Measurements from ENCODE around the gene GREB1.
A peak's percentile ranks its signal among the peaks of the same experiment; 100 is the strongest.

Gene GREB1

GRCh38 chr2:11680182-11680900, 146.5 kb downstream of the GREB1 start:
- H3K4me1 Mint-ChIP-seq (ENCODE audit: low read depth) = peaks cover 3% of the 10 kb centered on the region
- no peak overlapping the region for H3K27ac Mint-ChIP-seq
- H3K9me3 Mint-ChIP-seq (ENCODE audit: low read depth) = no peaks in the 10 kb centered on the region
- H3K27me3 Mint-ChIP-seq = peaks cover 8% of the 10 kb centered on the region
- no peaks in the 10 kb centered on the region for H3K36me3 Mint-ChIP-seq
- H3K4me3 Mint-ChIP-seq = no peak overlapping the region

- Mint-ChIP-seq H3K4me3 (no peak overlapping the region), H3K4me1 (ENCODE audit: low read depth) (peaks cover 3% of the 10 kb centered on the region), H3K27ac (no peak overlapping the region), H3K27me3 (peaks cover 5% of the 10 kb centered on the region), H3K9me3 (ENCODE audit: low read depth) (no peaks in the 10 kb centered on the region), H3K36me3 (no peaks in the 10 kb centered on the region)
Measured at GRCh38 chr2:11680901-11681721, 147.3 kb downstream of the GREB1 start.

GRCh38 chr2:11681722-11682589, 148.1 kb downstream of the GREB1 start:
- Mint-ChIP-seq H3K4me3 (no peak overlapping the region), H3K27me3 (no peaks in the 10 kb centered on the region), H3K9me3 (ENCODE audit: low read depth) (no peaks in the 10 kb centered on the region), H3K27ac (no peak overlapping the region), H3K4me1 (ENCODE audit: low read depth) (peaks cover 3% of the 10 kb centered on the region), H3K36me3 (no peaks in the 10 kb centered on the region)

GRCh38 chr2:11682590-11682915, 148.7 kb downstream of the GREB1 start:
- Mint-ChIP-seq H3K36me3 (no peaks in the 10 kb centered on the region), H3K9me3 (ENCODE audit: low read depth) (no peaks in the 10 kb centered on the region), H3K4me3 (no peak overlapping the region), H3K27me3 (no peaks in the 10 kb centered on the region), H3K27ac (no peak overlapping the region), H3K4me1 (ENCODE audit: low read depth) (peaks cover 3% of the 10 kb centered on the region)

- no peak overlapping the region for H3K27ac Mint-ChIP-seq
- no peak overlapping the region for H3K4me3 Mint-ChIP-seq
- H3K36me3 Mint-ChIP-seq = no peaks in the 10 kb centered on the region
- H3K4me1 Mint-ChIP-seq (ENCODE audit: low read depth) = peaks cover 8% of the 10 kb centered on the region
- peaks cover 2% of the 10 kb centered on the region for H3K27me3 Mint-ChIP-seq
- H3K9me3 Mint-ChIP-seq (ENCODE audit: low read depth) = no peaks in the 10 kb centered on the region
Measured at GRCh38 chr2:11683476-11683875, 149.6 kb downstream of the GREB1 start.

GRCh38 chr2:11683966-11684365, 150.1 kb downstream of the GREB1 start:
- no peaks in the 10 kb centered on the region for H3K9me3 Mint-ChIP-seq (ENCODE audit: low read depth)
- peaks cover 11% of the 10 kb centered on the region for H3K4me1 Mint-ChIP-seq (ENCODE audit: low read depth)
- no peaks in the 10 kb centered on the region for H3K36me3 Mint-ChIP-seq
- no peak overlapping the region for H3K27ac Mint-ChIP-seq
- H3K27me3 Mint-ChIP-seq = peaks cover 2% of the 10 kb centered on the region
- no peak overlapping the region for H3K4me3 Mint-ChIP-seq

- H3K27me3 Mint-ChIP-seq = peaks cover 2% of the 10 kb centered on the region
- H3K36me3 Mint-ChIP-seq = no peaks in the 10 kb centered on the region
- H3K4me1 Mint-ChIP-seq (ENCODE audit: low read depth) = peaks cover 11% of the 10 kb centered on the region
- no peak overlapping the region for H3K4me3 Mint-ChIP-seq
- H3K9me3 Mint-ChIP-seq (ENCODE audit: low read depth) = no peaks in the 10 kb centered on the region
- H3K27ac Mint-ChIP-seq = no peak overlapping the region
Measured at GRCh38 chr2:11684894-11685460, 151.1 kb downstream of the GREB1 start.

GRCh38 chr2:11685906-11686470, 152.1 kb downstream of the GREB1 start:
- no peaks in the 10 kb centered on the region for H3K9me3 Mint-ChIP-seq (ENCODE audit: low read depth)
- H3K27ac Mint-ChIP-seq = no peak overlapping the region
- H3K4me1 Mint-ChIP-seq (ENCODE audit: low read depth) = peaks cover 11% of the 10 kb centered on the region
- no peaks in the 10 kb centered on the region for H3K36me3 Mint-ChIP-seq
- H3K4me3 Mint-ChIP-seq = no peak overlapping the region
- H3K27me3 Mint-ChIP-seq = peaks cover 2% of the 10 kb centered on the region

GRCh38 chr2:11687736-11688135, 153.9 kb downstream of the GREB1 start:
- peaks cover 2% of the 10 kb centered on the region for H3K27me3 Mint-ChIP-seq
- H3K4me1 Mint-ChIP-seq (ENCODE audit: low read depth) = peaks cover 8% of the 10 kb centered on the region
- H3K27ac Mint-ChIP-seq = no peak overlapping the region
- H3K4me3 Mint-ChIP-seq = no peak overlapping the region
- H3K9me3 Mint-ChIP-seq (ENCODE audit: low read depth) = no peaks in the 10 kb centered on the region
- no peaks in the 10 kb centered on the region for H3K36me3 Mint-ChIP-seq

- no peaks in the 10 kb centered on the region for H3K9me3 Mint-ChIP-seq (ENCODE audit: low read depth)
- peak overlapping the region; percentile 65 for H3K4me3 Mint-ChIP-seq
- peak overlapping the region; percentile 22 for H3K27ac Mint-ChIP-seq
- peaks cover 11% of the 10 kb centered on the region for H3K4me1 Mint-ChIP-seq (ENCODE audit: low read depth)
- H3K36me3 Mint-ChIP-seq = no peaks in the 10 kb centered on the region
- H3K27me3 Mint-ChIP-seq = peaks cover 2% of the 10 kb centered on the region
Measured at GRCh38 chr2:11688222-11689069, 154.6 kb downstream of the GREB1 start.

GRCh38 chr2:11691076-11691660, 157.3 kb downstream of the GREB1 start:
- Mint-ChIP-seq H3K4me1 (ENCODE audit: low read depth) (peaks cover 11% of the 10 kb centered on the region), H3K27ac (no peak overlapping the region), H3K36me3 (no peaks in the 10 kb centered on the region), H3K9me3 (ENCODE audit: low read depth) (no peaks in the 10 kb centered on the region), H3K27me3 (peaks cover 2% of the 10 kb centered on the region), H3K4me3 (no peak overlapping the region)

Data from activated naive CD8-positive, alpha-beta T cell (primary cell).